ENCODE results near the gene CDH5.

Gene CDH5

GRCh38 chr16:66386629-66387622, 20.4 kb downstream of the CDH5 start:
- Histone ChIP-seq H3K27me3 (no peaks in the 10 kb centered on the region), H4K20me1 (no peaks in the 10 kb centered on the region), H3K4me2 (no peak overlapping the region), H3K27ac (no peak overlapping the region), H3K9me3 (replicated peaks in 1 of 11) (no peaks in the 10 kb centered on the region; a peak in 1 of 22 replicates), H3K36me3 (no peaks in the 10 kb centered on the region), H3K9ac (no peak overlapping the region), H3K4me1 (peaks cover 0 to 12% (median 0%) of the 10 kb centered on the region in 10 experiments; a peak in 4 of 20 replicates), H3K4me3 (no peak overlapping the region)
- no peak for TF ChIP-seq Cebpa-rat (IDR thresholded peaks at IDR 0.05)

- H3K9ac ChIP-seq: no peak overlapping the region
- no peak overlapping the region for H3K27ac ChIP-seq
- no peaks in the 10 kb centered on the region for H3K36me3 ChIP-seq
- H3K9me3 ChIP-seq (replicated peaks in 1 of 11): no peaks in the 10 kb centered on the region; a peak in 1 of 22 replicates
- H4K20me1 ChIP-seq: no peaks in the 10 kb centered on the region
- H3K4me2 ChIP-seq: no peak overlapping the region
- H3K27me3 ChIP-seq: no peaks in the 10 kb centered on the region
- TF ChIP-seq Cebpa-rat (IDR thresholded peaks at IDR 0.05): no peak
- H3K4me1 ChIP-seq: peaks cover 0 to 7% (median 0%) of the 10 kb centered on the region in 10 experiments; a peak in 4 of 20 replicates
- no peak overlapping the region for H3K4me3 ChIP-seq
Observed at GRCh38 chr16:66387817-66388332, 21.4 kb downstream of the CDH5 start.

GRCh38 chr16:66388350-66389139, 22.1 kb downstream of the CDH5 start:
- H3K4me1 ChIP-seq: peaks cover 0 to under 1% (median 0%) of the 10 kb centered on the region in 10 experiments; a peak in 1 of 20 replicates
- no peaks in the 10 kb centered on the region for H4K20me1 ChIP-seq
- TF ChIP-seq Cebpa-rat (IDR thresholded peaks at IDR 0.05): no peak
- H3K27me3 ChIP-seq: no peaks in the 10 kb centered on the region
- no peak overlapping the region for H3K9ac ChIP-seq
- peaks cover 0 to 4% (median 0%) of the 10 kb centered on the region in 11 experiments; a peak in 1 of 22 replicates for H3K9me3 ChIP-seq (replicated peaks in 1 of 11)
- H3K4me3 ChIP-seq: no peak overlapping the region
- H3K4me2 ChIP-seq: no peak overlapping the region
- H3K27ac ChIP-seq: no peak overlapping the region
- H3K36me3 ChIP-seq: no peaks in the 10 kb centered on the region

- Histone ChIP-seq H3K9me3 (replicated peaks in 1 of 11) (peaks cover 0 to 4% (median 0%) of the 10 kb centered on the region in 11 experiments; a peak in 1 of 22 replicates), H3K4me3 (no peak overlapping the region), H3K4me1 (no peaks in the 10 kb centered on the region), H3K27ac (no peak overlapping the region), H3K27me3 (no peaks in the 10 kb centered on the region), H3K9ac (no peak overlapping the region), H3K4me2 (no peak overlapping the region), H4K20me1 (no peaks in the 10 kb centered on the region), H3K36me3 (no peaks in the 10 kb centered on the region)
- no peak for TF ChIP-seq Cebpa-rat (IDR thresholded peaks at IDR 0.05)
Observed at GRCh38 chr16:66389256-66390176, 23.0 kb downstream of the CDH5 start.

GRCh38 chr16:66390346-66391108, 24.0 kb downstream of the CDH5 start:
- no peak for TF ChIP-seq Cebpa-rat (IDR thresholded peaks at IDR 0.05)
- Histone ChIP-seq H3K4me3 (no peak overlapping the region), H3K36me3 (no peaks in the 10 kb centered on the region), H4K20me1 (no peaks in the 10 kb centered on the region), H3K4me2 (no peak overlapping the region), H3K4me1 (no peaks in the 10 kb centered on the region), H3K9ac (no peak overlapping the region), H3K9me3 (replicated peaks in 1 of 11) (peaks cover 0 to 4% (median 0%) of the 10 kb centered on the region in 11 experiments; a peak in 1 of 22 replicates), H3K27me3 (no peaks in the 10 kb centered on the region), H3K27ac (no peak overlapping the region)

GRCh38 chr16:66391726-66392670, 25.5 kb downstream of the CDH5 start:
- Histone ChIP-seq H3K27me3 (no peaks in the 10 kb centered on the region), H3K4me1 (peaks cover 0 to 12% (median 7%) of the 10 kb centered on the region in 10 experiments; a peak in 10 of 20 replicates), H3K36me3 (no peaks in the 10 kb centered on the region), H3K4me2 (no peak overlapping the region), H3K4me3 (no peak overlapping the region), H3K27ac (no peak overlapping the region), H3K9me3 (replicated peaks in 1 of 11) (peaks cover 0 to 4% (median 0%) of the 10 kb centered on the region in 11 experiments; a peak in 1 of 22 replicates), H3K9ac (no peak overlapping the region), H4K20me1 (no peaks in the 10 kb centered on the region)
- no peak for TF ChIP-seq Cebpa-rat (IDR thresholded peaks at IDR 0.05)

All from BLaER1 treated with 17β-estradiol and CSF1 and Interleukin-3, amounts not matched to agents 10 nM and 100 nM (cell line).